Stimulated activated CD4-positive, alpha-beta T cell treated with anti-CD3 and anti-CD28 coated beads, Interleukin-1b, Interleukin-23, amount 100 ng/mL, for 1 hour (primary cell): Measurements from ENCODE around the gene JAM3.
"Not testable (repeated sequence)": the region's sequence is repeated elsewhere in the genome, so short reads cannot be mapped to it uniquely, and the experiment has no call there.

ENCODE experiments used
- DNase-seq, 2 donors: peaks; one replicate each; pipeline ENCODE4 v3.0.0-alpha.2; 2020; ENCODE audit warnings: low read depth in 2 of 2

The JAM3 gene

DNA sequence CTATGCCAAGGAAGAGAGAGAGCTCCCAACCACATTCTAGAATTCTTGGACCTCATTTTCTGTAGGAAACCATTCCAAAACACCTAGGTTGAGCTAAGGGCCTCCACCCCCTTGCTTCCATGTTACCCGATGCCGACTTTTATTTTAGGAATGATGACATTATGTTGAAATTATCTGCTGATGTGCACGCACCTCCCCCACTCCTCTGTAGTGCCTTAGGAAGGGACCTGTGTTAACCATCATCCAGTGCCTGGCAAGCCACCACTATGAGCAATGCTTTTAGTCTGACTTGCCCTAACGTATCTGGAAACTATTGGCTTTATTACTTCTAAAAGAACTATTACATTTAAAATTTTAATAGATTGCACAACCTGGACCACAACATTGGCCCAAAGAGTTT, 112.8 kb downstream of the JAM3 start:
- no peak for DNase-seq

DNA sequence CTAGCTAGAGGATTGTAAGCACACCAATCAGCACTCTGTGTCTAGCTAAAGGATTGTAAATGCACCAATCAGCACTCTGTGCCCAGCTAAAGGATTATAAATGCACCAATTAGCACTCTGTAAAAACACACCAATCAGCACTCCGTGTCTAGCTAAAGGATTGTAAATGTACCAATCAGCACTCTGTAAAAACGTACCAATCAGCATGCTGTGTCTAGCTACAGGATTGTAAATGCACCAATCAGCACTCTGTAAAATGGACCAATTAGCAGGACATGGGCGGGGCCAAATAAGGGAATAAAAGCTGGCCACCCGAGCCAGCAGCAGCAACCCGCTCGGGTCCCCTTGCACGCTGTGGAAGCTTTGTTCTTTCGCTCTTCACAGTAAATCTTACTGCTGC, 119.2 kb downstream of the JAM3 start:
- not testable (repeated sequence) for DNase-seq

DNA sequence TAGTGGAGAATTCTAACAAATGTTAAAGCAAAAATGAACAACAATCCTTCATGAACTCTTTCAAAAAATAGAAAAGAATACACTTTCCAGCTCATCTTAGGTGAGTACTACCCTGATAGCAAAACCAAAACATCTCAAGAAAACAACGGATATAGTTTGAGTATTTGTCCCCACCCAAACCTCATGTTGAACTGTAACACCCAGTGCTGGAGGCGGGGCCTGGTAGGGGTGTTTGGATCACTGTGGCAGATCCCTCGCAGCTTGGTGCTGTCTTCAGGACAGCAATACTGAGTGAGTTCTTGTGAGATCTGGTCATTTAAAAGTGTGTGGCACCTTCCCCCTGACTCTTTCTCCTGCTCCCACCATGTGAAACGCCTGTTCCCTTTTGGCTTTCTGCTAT, 127.9 kb downstream of the JAM3 start:
- no peak for DNase-seq

DNA sequence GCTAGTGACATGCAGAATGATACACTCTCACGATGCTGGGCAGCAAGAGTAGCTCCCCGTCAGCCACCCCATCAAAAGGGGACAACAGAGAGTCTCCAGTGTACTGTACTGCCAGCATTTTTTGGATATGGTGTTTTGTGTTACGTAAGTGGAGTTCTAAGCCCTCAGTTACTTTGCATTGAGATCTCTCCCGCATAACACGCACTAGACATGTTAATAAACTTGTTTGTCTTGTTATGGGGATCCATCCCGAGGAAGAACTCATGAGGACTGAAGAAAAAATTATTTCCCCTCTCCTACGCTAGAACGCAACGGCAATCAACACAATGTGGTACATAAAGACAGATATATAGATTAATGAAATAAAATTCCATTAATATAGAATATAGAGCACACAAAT, 130.7 kb downstream of the JAM3 start:
- no peak for DNase-seq

DNA sequence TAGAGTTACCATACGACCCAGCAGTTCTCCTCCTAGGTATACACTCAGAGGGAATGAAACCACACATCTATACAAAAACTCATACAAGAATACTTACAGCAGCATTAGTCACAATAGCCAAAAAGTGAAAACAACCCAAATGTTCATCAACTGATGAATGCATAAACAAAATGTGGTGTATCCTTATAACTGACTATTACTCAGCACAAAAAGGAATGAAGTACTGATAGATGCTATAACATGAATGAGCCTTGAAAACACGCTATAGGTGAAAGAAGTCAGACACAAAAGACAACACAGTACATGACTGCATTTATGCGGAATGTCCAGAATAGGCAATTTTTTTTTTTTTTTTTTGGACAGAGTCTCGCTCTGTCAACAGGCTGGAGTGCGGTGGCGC, 131.8 kb downstream of the JAM3 start:
- DNase-seq: no peak
